ENCODE measurements around the gene PRMT1. TPM values are rescaled to one million over a fixed set of nuclear protein-coding genes. Genes with fewer than 3 reads are reported as not detected.

The PRMT1 gene
- total RNA-seq, 1 experiment from 2014 or later, result 219 TPM

DNA sequence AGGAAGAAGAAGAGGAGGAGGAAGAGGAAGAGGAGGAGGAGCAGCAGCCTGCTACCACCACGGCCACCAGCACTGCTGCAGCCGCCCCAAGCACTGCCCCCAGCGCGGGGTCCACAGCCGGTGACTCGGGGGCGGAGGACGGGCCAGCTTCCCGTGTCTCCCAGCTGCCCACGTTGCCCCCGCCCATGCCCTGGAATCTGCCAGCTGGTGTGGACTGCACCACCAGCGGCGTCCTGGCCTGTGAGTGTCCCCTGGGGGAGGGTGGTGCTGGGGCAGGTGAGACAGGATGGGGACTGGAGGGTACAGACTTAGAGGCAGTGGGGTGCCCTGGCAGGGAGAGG, 23.6 kb upstream of the PRMT1 start:
- no peaks in the 10 kb centered on the region for H3K9me3 ChIP-seq (ENCODE audit: control insufficient read depth, insufficient read depth, low read depth, low read length)
- no peaks in the 10 kb centered on the region for H3K27me3 ChIP-seq (ENCODE audit: control insufficient read depth, insufficient read depth, low read length)
- intact Hi-C loops (cut with micrococcal nuclease; ENCODE audit: unreplicated experiment) (no loop called here), in situ Hi-C loops (cut with HindIII; ENCODE audit: low pct_unique_long_range_greater_than_20kb, low sequenced_read_pairs) (no loop called here)
- no peak for ATAC-seq
- no peak overlapping the region for H3K4me3 ChIP-seq (ENCODE audit: low read depth in 2 of 2, low read length in 2 of 2)
- no peaks in the 10 kb centered on the region for H3K4me1 ChIP-seq (ENCODE audit: control insufficient read depth, insufficient read depth, low read length)
- POLR2A ChIA-PET, result no interaction called here
- no TSS peak for BruUV-seq (replicated peaks)
- H3K27ac ChIP-seq (ENCODE audit: low read length), result no peak overlapping the region
- DNase-seq (ENCODE audit: low read depth, low spot score), result no peak
- TF ChIP-seq, protein P1, sequence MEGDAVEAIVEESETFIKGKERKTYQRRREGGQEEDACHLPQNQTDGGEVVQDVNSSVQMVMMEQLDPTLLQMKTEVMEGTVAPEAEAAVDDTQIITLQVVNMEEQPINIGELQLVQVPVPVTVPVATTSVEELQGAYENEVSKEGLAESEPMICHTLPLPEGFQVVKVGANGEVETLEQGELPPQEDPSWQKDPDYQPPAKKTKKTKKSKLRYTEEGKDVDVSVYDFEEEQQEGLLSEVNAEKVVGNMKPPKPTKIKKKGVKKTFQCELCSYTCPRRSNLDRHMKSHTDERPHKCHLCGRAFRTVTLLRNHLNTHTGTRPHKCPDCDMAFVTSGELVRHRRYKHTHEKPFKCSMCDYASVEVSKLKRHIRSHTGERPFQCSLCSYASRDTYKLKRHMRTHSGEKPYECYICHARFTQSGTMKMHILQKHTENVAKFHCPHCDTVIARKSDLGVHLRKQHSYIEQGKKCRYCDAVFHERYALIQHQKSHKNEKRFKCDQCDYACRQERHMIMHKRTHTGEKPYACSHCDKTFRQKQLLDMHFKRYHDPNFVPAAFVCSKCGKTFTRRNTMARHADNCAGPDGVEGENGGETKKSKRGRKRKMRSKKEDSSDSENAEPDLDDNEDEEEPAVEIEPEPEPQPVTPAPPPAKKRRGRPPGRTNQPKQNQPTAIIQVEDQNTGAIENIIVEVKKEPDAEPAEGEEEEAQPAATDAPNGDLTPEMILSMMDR (IDR thresholded peaks at IDR 0.05), result no peak
- TF ChIP-seq, protein P2, sequence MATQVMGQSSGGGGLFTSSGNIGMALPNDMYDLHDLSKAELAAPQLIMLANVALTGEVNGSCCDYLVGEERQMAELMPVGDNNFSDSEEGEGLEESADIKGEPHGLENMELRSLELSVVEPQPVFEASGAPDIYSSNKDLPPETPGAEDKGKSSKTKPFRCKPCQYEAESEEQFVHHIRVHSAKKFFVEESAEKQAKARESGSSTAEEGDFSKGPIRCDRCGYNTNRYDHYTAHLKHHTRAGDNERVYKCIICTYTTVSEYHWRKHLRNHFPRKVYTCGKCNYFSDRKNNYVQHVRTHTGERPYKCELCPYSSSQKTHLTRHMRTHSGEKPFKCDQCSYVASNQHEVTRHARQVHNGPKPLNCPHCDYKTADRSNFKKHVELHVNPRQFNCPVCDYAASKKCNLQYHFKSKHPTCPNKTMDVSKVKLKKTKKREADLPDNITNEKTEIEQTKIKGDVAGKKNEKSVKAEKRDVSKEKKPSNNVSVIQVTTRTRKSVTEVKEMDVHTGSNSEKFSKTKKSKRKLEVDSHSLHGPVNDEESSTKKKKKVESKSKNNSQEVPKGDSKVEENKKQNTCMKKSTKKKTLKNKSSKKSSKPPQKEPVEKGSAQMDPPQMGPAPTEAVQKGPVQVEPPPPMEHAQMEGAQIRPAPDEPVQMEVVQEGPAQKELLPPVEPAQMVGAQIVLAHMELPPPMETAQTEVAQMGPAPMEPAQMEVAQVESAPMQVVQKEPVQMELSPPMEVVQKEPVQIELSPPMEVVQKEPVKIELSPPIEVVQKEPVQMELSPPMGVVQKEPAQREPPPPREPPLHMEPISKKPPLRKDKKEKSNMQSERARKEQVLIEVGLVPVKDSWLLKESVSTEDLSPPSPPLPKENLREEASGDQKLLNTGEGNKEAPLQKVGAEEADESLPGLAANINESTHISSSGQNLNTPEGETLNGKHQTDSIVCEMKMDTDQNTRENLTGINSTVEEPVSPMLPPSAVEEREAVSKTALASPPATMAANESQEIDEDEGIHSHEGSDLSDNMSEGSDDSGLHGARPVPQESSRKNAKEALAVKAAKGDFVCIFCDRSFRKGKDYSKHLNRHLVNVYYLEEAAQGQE (IDR thresholded peaks at IDR 0.05; ENCODE audit: insufficient read depth in 1 of 2, low read depth in 2 of 2, low read length in 1 of 2), result no peak
- TF ChIP-seq TCF7L2 (IDR thresholded peaks at IDR 0.05; ENCODE audit: low read depth, low read length), result no peak
- no peaks in the 10 kb centered on the region for H3K36me3 ChIP-seq (ENCODE audit: control insufficient read depth, insufficient read depth, low read length)
- CTCF ChIA-PET, result no interaction called here

DNA sequence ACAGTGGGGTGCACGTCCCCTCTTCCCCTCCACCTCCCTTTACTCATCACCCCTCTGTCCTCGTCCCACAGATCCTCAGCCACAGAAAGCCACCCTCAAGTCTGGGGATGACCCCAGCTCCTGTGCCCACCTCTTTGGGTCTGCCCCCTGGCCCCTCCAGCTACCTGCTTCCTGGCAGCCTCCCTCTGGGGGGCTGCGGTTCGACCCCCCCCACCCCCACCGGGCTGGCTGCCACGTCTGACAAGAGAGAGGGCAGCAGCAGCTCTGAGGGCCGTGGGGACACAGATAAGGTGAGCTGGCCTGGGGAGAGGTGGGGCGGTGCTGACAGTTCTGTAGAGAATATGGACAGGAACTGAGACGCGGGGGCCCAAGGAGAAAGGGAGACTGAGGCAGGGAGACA, 22.5 kb upstream of the PRMT1 start:
- no peaks in the 10 kb centered on the region for H3K4me1 ChIP-seq (ENCODE audit: control insufficient read depth, insufficient read depth, low read length)
- CTCF ChIA-PET, result no interaction called here
- H3K36me3 ChIP-seq (ENCODE audit: control insufficient read depth, insufficient read depth, low read length), result no peaks in the 10 kb centered on the region
- no peak for TF ChIP-seq POLR2AphosphoS5 (IDR thresholded peaks at IDR 0.05; ENCODE audit: low read depth, low read length)
- H3K9me3 ChIP-seq (ENCODE audit: control insufficient read depth, insufficient read depth, low read depth, low read length), result no peaks in the 10 kb centered on the region
- no peak for DNase-seq (ENCODE audit: low read depth, low spot score)
- in situ Hi-C loops (cut with HindIII; ENCODE audit: low pct_unique_long_range_greater_than_20kb, low sequenced_read_pairs), result no loop called here
- no peak for ATAC-seq
- no peaks in the 10 kb centered on the region for H3K27me3 ChIP-seq (ENCODE audit: control insufficient read depth, insufficient read depth, low read length)
- no peak overlapping the region for H3K4me3 ChIP-seq (ENCODE audit: low read depth in 2 of 2, low read length in 2 of 2)
- intact Hi-C loops (cut with micrococcal nuclease; ENCODE audit: unreplicated experiment), result no loop called here
- BruUV-seq (replicated peaks), result no TSS peak
- POLR2A ChIA-PET, result no interaction called here
- no peak overlapping the region for H3K27ac ChIP-seq (ENCODE audit: low read length)

DNA sequence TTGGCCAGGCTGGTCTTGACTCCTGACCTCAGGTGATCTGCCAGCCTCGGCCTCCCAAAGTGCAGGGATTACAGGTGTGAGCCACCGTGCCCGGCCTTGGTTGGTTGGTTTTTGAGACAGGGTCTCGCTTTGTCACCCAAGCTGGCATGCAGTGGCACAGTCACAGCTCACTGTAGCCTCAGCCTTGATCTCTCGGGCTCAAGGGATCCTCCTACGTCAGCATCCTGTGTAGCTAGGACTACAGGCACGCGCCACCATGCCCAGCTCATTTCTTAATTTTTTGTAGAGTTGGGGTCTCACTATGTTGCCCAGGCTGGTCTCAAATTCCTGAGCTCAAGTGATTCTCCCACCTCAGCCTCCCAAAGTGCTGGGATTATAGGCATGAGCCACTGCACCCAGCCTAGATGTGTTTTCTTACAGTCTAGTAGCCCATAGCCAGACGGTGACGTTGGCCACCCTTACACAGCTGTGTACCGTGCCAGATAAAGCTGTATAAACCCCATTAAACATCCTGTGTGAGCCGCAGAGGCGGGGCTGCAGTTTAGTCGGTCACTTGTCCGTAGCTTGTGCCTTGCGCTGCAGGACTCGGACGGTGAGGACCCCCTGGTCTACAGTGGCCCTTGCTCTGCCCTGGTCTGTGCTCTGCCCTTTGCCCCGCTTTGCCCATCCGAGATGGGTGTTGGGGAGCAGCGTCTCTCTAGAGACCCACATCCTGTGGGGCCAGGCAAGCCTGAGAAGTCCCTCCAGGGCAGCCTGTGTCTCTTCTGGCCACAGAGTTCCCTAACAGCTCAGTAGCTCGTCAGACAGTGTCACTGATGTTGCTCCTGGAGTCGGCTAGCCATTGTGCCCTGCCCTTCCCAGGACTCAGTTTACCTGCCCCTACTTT, 21.3 kb upstream of the PRMT1 start:
- intact Hi-C loops (cut with micrococcal nuclease; ENCODE audit: unreplicated experiment) (no loop called here), in situ Hi-C loops (cut with HindIII; ENCODE audit: low pct_unique_long_range_greater_than_20kb, low sequenced_read_pairs) (no loop called here)
- BruUV-seq (replicated peaks), result no TSS peak
- Histone ChIP-seq H3K36me3 (ENCODE audit: control insufficient read depth, insufficient read depth, low read length) (no peaks in the 10 kb centered on the region), H3K4me1 (ENCODE audit: control insufficient read depth, insufficient read depth, low read length) (no peaks in the 10 kb centered on the region), H3K9me3 (ENCODE audit: control insufficient read depth, insufficient read depth, low read depth, low read length) (no peaks in the 10 kb centered on the region), H3K27me3 (ENCODE audit: control insufficient read depth, insufficient read depth, low read length) (no peaks in the 10 kb centered on the region), H3K27ac (ENCODE audit: low read length) (no peak overlapping the region), H3K4me3 (ENCODE audit: low read depth in 2 of 2, low read length in 2 of 2) (no peak overlapping the region)
- DNase-seq (ENCODE audit: low read depth, low spot score), result no peak
- POLR2A ChIA-PET, result interaction anchor here (0.5 to 1.2 kb wide), 2 partner anchors 12 to 14 kb away, joined by 3 read pairs; partner anchors contain the start of gene SCAF1
- CTCF ChIA-PET, result no interaction called here
- no peak for ATAC-seq
- TF ChIP-seq, protein P2 (IDR thresholded peaks at IDR 0.05; ENCODE audit: insufficient read depth in 1 of 2, low read depth in 2 of 2, low read length in 1 of 2), result no peak
- TF ChIP-seq SIN3A (IDR thresholded peaks at IDR 0.05; ENCODE audit: borderline replicate concordance, insufficient read depth, low read depth, low read length), result no peak
- TF ChIP-seq, protein P1 (IDR thresholded peaks at IDR 0.05), result no peak
- TF ChIP-seq POLR2AphosphoS5 (IDR thresholded peaks at IDR 0.05; ENCODE audit: low read depth, low read length), result no peak
- TF ChIP-seq TCF7L2 (IDR thresholded peaks at IDR 0.05; ENCODE audit: low read depth, low read length), result no peak
